Neural cell (in vitro differentiated cells): ENCODE data around the gene YEATS4. TPM values are rescaled to one million over a fixed set of nuclear protein-coding genes. Genes with fewer than 3 reads are reported as not detected.

Source experiments
- H2AFZ ChIP-seq: fragments of 200-600, 300-800 bp; sonication (generic), shearing (Covaris generic); 2 replicates; pipeline ENCODE4 v1.6.0; 2014; ENCODE audit warnings: low read depth, mild to moderate bottlenecking, antibody characterized with exemption, low read length, moderate library complexity
- H3F3A ChIP-seq: fragments of 200-600 bp; shearing (Covaris generic); 2 replicates; pipeline ENCODE4 v1.6.1; 2016; ENCODE audit warnings: mild to moderate bottlenecking, moderate library complexity, mixed read lengths, antibody characterized with exemption, low read length; ENCODE audit not compliant: insufficient read depth, poor library complexity, severe bottlenecking
- H3K27ac ChIP-seq: fragments of 200-600, 300-800 bp; sonication (generic), shearing (Covaris generic); 2 replicates; pipeline ENCODE4 v1.5.1; 2014; ENCODE audit warnings: mild to moderate bottlenecking, low read length, moderate library complexity
- H3K27me3 ChIP-seq: fragments of 300-800, 200-600 bp; sonication (generic), shearing (Covaris generic); 2 replicates; pipeline ENCODE4 v1.6.0; 2014; ENCODE audit warnings: mild to moderate bottlenecking, low read depth, low read length, moderate library complexity; ENCODE audit not compliant: insufficient read depth
- H3K36me3 ChIP-seq: fragments of 300-800, 200-600 bp; sonication (generic), shearing (Covaris generic); 2 replicates; pipeline ENCODE4 v1.5.1; 2014; ENCODE audit warnings: mild to moderate bottlenecking, antibody characterized with exemption, low read length, moderate library complexity; ENCODE audit not compliant: insufficient read depth
- H3K4me2 ChIP-seq: fragments of 300-800, 200-600 bp; sonication (generic), shearing (Covaris generic); 2 replicates; pipeline ENCODE4 v1.6.0; 2014; ENCODE audit warnings: mild to moderate bottlenecking, low read length
- H3K4me3 ChIP-seq: fragments of 300-800, 200-600 bp; sonication (generic), shearing (Covaris generic); 2 replicates; pipeline ENCODE4 v1.5.1; 2014; ENCODE audit warnings: mild to moderate bottlenecking, low read length, moderate library complexity
- H3K79me2 ChIP-seq: fragments of 200-600 bp; shearing (Covaris generic); replicated peaks from 2 replicates; pipeline ENCODE4 v1.6.0; 2014; ENCODE audit warnings: mild to moderate bottlenecking, low read length, moderate library complexity; ENCODE audit not compliant: insufficient read depth
- H3K9ac ChIP-seq: fragments of 300-800, 200-600 bp; sonication (generic), shearing (Covaris generic); 2 replicates; pipeline ENCODE4 v1.6.1; 2016; ENCODE audit warnings: mild to moderate bottlenecking, low read length, mixed read lengths
- H3K9me2 ChIP-seq: fragments of 200-600 bp; shearing (Covaris generic); 2 replicates; pipeline ENCODE4 v1.6.1; 2016; ENCODE audit warnings: mild to moderate bottlenecking, low read length, mixed read lengths; ENCODE audit not compliant: insufficient read depth
- H3K9me3 ChIP-seq: fragments of 200-600, 300-800 bp; sonication (generic), shearing (Covaris generic); 2 replicates; pipeline ENCODE4 v1.6.1; 2016; ENCODE audit warnings: mild to moderate bottlenecking, mixed run types, low read length, moderate library complexity, mixed read lengths
- H4K20me1 ChIP-seq: fragments of 200-600 bp; shearing (Covaris generic); 2 replicates; pipeline ENCODE4 v1.6.1; 2016; ENCODE audit warnings: mild to moderate bottlenecking, mixed run types; ENCODE audit not compliant: insufficient read depth
- EP300 ChIP-seq: fragments of 450-650 bp; conservative IDR thresholded peaks from 2 replicates; pipeline ENCODE4 v1.6.1; 2014; ENCODE audit warnings: antibody characterized with exemption, mild to moderate bottlenecking, moderate library complexity; ENCODE audit not compliant: poor library complexity, severe bottlenecking
- EZH2 ChIP-seq: fragments of 200-600, 300-800 bp; shearing (Covaris generic), sonication (generic); IDR thresholded peaks from 2 replicates; pipeline ENCODE4 v1.6.1; 2014; ENCODE audit warnings: antibody characterized with exemption, low read length, borderline replicate concordance, mild to moderate bottlenecking; ENCODE audit not compliant: insufficient read depth, poor library complexity, severe bottlenecking
- MXI1 ChIP-seq: fragments of 450-650 bp; conservative IDR thresholded peaks from 2 replicates; pipeline ENCODE4 v1.6.1; 2014; ENCODE audit warnings: antibody characterized with exemption, mild to moderate bottlenecking; ENCODE audit not compliant: poor library complexity, severe bottlenecking
- POLR2AphosphoS5 ChIP-seq: IDR thresholded peaks from 2 replicates; pipeline ENCODE4 v1.6.1; 2012
- RAD21 ChIP-seq: fragments of 450-650 bp; conservative IDR thresholded peaks from 2 replicates; pipeline ENCODE4 v1.6.1; 2014; ENCODE audit warnings: antibody characterized with exemption, mild to moderate bottlenecking, moderate library complexity
- SMC3 ChIP-seq: fragments of 450-650 bp; conservative IDR thresholded peaks from 2 replicates; pipeline ENCODE4 v1.6.1; 2014; ENCODE audit warnings: antibody characterized with exemption, mild to moderate bottlenecking, moderate library complexity; ENCODE audit not compliant: poor library complexity
- TAF1 ChIP-seq: IDR thresholded peaks from 2 replicates; pipeline ENCODE4 v1.6.1; 2012; ENCODE audit warnings: low read depth
- polyA plus RNA-seq: library from polyadenylated mRNA; depleted of rRNA; stranded (reverse); fragments of >200 nt; gene quantifications from 2 replicates; pipeline ENCODE4 v1.2.3, GENCODE V29; 2014
- TF ChIP-seq, protein P1 (sequence below): fragments of 450-650 bp; IDR thresholded peaks from 2 replicates; pipeline ENCODE4 v1.5.1; 2014; ENCODE audit warnings: antibody characterized with exemption, mild to moderate bottlenecking, moderate library complexity; ENCODE audit not compliant: poor library complexity, severe bottlenecking
- TF ChIP-seq, protein P2 (sequence below): IDR thresholded peaks from 2 replicates; pipeline ENCODE4 v1.6.1; 2012; ENCODE audit warnings: borderline replicate concordance

YEATS4 gene
- polyA plus RNA-seq, 1 donor from 2014 or later = 227 TPM

DNA sequence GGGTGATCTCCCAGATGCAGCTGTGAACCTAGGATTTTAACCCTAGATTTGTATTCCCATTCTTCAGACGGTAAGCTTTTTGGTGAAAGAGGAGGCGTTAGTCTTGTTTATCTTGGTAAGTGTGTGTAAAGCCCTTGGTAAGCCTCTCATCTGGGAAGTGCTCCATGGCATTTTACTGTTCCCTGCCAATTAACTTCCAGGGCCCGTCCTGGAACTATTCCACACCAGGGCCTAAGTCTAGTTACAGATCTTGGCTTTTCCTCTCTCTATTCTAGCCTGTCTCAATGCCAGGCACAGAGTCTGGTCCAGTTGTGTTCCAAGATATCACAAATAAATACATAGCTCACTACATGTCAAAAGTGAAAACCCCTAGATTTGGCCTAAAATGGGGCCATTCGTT is 42.4 kb downstream of the YEATS4 start:
- Histone ChIP-seq H3K4me3 (no peak overlapping the region), H3F3A (no peaks in the 10 kb centered on the region), H3K79me2 (no peaks in the 10 kb centered on the region), H3K9me3 (no peaks in the 10 kb centered on the region), H3K36me3 (no peaks in the 10 kb centered on the region), H3K4me2 (no peak overlapping the region), H3K27me3 (no peaks in the 10 kb centered on the region), H4K20me1 (no peaks in the 10 kb centered on the region), H2AFZ (no peak overlapping the region), H3K9ac (no peak overlapping the region), H3K9me2 (no peaks in the 10 kb centered on the region), H3K27ac (no peak overlapping the region)
- TF ChIP-seq SMC3 (no peak), EZH2 (no peak), MXI1 (no peak), EP300 (no peak), RAD21 (no peak), POLR2AphosphoS5 (no peak), TAF1 (no peak)
- TF ChIP-seq, protein P1, sequence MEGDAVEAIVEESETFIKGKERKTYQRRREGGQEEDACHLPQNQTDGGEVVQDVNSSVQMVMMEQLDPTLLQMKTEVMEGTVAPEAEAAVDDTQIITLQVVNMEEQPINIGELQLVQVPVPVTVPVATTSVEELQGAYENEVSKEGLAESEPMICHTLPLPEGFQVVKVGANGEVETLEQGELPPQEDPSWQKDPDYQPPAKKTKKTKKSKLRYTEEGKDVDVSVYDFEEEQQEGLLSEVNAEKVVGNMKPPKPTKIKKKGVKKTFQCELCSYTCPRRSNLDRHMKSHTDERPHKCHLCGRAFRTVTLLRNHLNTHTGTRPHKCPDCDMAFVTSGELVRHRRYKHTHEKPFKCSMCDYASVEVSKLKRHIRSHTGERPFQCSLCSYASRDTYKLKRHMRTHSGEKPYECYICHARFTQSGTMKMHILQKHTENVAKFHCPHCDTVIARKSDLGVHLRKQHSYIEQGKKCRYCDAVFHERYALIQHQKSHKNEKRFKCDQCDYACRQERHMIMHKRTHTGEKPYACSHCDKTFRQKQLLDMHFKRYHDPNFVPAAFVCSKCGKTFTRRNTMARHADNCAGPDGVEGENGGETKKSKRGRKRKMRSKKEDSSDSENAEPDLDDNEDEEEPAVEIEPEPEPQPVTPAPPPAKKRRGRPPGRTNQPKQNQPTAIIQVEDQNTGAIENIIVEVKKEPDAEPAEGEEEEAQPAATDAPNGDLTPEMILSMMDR = no peak
- TF ChIP-seq, protein P2, sequence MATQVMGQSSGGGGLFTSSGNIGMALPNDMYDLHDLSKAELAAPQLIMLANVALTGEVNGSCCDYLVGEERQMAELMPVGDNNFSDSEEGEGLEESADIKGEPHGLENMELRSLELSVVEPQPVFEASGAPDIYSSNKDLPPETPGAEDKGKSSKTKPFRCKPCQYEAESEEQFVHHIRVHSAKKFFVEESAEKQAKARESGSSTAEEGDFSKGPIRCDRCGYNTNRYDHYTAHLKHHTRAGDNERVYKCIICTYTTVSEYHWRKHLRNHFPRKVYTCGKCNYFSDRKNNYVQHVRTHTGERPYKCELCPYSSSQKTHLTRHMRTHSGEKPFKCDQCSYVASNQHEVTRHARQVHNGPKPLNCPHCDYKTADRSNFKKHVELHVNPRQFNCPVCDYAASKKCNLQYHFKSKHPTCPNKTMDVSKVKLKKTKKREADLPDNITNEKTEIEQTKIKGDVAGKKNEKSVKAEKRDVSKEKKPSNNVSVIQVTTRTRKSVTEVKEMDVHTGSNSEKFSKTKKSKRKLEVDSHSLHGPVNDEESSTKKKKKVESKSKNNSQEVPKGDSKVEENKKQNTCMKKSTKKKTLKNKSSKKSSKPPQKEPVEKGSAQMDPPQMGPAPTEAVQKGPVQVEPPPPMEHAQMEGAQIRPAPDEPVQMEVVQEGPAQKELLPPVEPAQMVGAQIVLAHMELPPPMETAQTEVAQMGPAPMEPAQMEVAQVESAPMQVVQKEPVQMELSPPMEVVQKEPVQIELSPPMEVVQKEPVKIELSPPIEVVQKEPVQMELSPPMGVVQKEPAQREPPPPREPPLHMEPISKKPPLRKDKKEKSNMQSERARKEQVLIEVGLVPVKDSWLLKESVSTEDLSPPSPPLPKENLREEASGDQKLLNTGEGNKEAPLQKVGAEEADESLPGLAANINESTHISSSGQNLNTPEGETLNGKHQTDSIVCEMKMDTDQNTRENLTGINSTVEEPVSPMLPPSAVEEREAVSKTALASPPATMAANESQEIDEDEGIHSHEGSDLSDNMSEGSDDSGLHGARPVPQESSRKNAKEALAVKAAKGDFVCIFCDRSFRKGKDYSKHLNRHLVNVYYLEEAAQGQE = no peak

DNA sequence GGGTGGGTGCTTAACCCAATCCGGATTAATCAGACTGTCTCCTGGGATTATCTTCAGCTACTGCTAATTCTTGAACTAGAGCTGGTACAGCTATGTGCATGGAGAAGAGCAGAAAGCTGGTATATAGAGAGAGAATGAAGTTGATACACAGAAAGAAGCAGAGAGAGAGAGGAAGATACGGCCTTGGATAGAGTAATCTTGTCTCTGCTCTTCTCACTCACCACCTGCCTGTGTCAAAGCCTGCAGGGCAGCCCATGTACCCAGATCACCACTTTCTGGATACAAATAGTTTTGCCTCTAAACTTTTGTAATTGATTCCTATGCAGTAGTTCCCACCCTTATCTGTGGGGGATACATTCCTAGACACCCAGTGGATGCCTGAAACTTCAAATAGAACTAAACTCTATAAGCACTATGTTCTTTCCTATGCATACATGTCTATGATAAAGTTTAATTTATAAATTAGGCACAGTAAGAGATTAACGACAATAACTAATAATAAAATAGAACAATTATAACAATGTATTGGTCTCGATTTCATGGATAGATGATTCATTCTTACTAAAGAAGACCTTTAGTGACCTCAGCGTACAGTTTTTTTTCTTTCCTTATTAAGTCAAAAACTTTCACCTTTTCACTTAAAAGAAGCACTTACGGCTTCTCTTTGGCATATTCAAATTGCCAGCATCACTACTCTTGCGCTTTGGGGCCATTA is 45.5 kb downstream of the YEATS4 start:
- H3K4me2 ChIP-seq = no peak overlapping the region
- no peak overlapping the region for H2AFZ ChIP-seq
- no peaks in the 10 kb centered on the region for H3K9me2 ChIP-seq
- H3K79me2 ChIP-seq = no peaks in the 10 kb centered on the region
- no peaks in the 10 kb centered on the region for H3F3A ChIP-seq
- H3K36me3 ChIP-seq = no peaks in the 10 kb centered on the region
- TF ChIP-seq SMC3 (no peak), POLR2AphosphoS5 (no peak), EZH2 (no peak), MXI1 (no peak), TAF1 (no peak), RAD21 (no peak), EP300 (no peak)
- TF ChIP-seq, protein P1 = no peak
- TF ChIP-seq, protein P2 = no peak
- H3K9me3 ChIP-seq = no peaks in the 10 kb centered on the region
- no peak overlapping the region for H3K4me3 ChIP-seq
- no peak overlapping the region for H3K9ac ChIP-seq
- no peaks in the 10 kb centered on the region for H3K27me3 ChIP-seq
- H3K27ac ChIP-seq = no peak overlapping the region
- H4K20me1 ChIP-seq = no peaks in the 10 kb centered on the region
